ENCODE measurements around the gene KLHL3. TPM values are rescaled to one million over a fixed set of nuclear protein-coding genes. Genes with fewer than 3 reads are reported as not detected.
A peak's percentile ranks its signal among the peaks of the same experiment; 100 is the strongest.
"Not testable (repeated sequence)": the region's sequence is repeated elsewhere in the genome, so short reads cannot be mapped to it uniquely, and the experiment has no call there.

The KLHL3 gene
- total RNA-seq, 1 donor from 2014 or later, result 5.3 TPM

- peak; percentile 89 for DNase-seq (ENCODE audit: low read depth)
These were observed 68.5 kb downstream of the KLHL3 start for GRCh38 chr5:137667341-137667740.

GRCh38 chr5:137666901-137667300, 69.0 kb downstream of the KLHL3 start:
- DNase-seq (ENCODE audit: low read depth), result peak; percentile 13

GRCh38 chr5:137666461-137666850, 69.4 kb downstream of the KLHL3 start:
- DNase-seq (ENCODE audit: low read depth), result peak; percentile 70

- no peak for DNase-seq (ENCODE audit: low read depth)
These were observed 70.0 kb downstream of the KLHL3 start for GRCh38 chr5:137665678-137666460.

- peak; percentile 82 for DNase-seq (ENCODE audit: low read depth)
These were observed 75.5 kb downstream of the KLHL3 start for GRCh38 chr5:137660349-137660817.

- no peak for DNase-seq (ENCODE audit: low read depth)
These were observed 76.7 kb downstream of the KLHL3 start for GRCh38 chr5:137659209-137659608.

- no peak for DNase-seq (ENCODE audit: low read depth)
These were observed 77.6 kb downstream of the KLHL3 start for GRCh38 chr5:137658324-137658723.

- DNase-seq (ENCODE audit: low read depth), result no peak
These were observed 78.8 kb downstream of the KLHL3 start for GRCh38 chr5:137657073-137657472.

- DNase-seq (ENCODE audit: low read depth), result no peak
These were observed 79.3 kb downstream of the KLHL3 start for GRCh38 chr5:137656558-137656957.

GRCh38 chr5:137651022-137651421, 84.9 kb downstream of the KLHL3 start:
- no peak for DNase-seq (ENCODE audit: low read depth)

- peak; percentile 15 for DNase-seq (ENCODE audit: low read depth)
These were observed 86.5 kb downstream of the KLHL3 start for GRCh38 chr5:137649228-137649935.

GRCh38 chr5:137648361-137648760, 87.5 kb downstream of the KLHL3 start:
- DNase-seq (ENCODE audit: low read depth), result no peak

- DNase-seq (ENCODE audit: low read depth), result no peak
These were observed 88.5 kb downstream of the KLHL3 start for GRCh38 chr5:137647401-137647800.

GRCh38 chr5:137646761-137647160, 89.1 kb downstream of the KLHL3 start:
- DNase-seq (ENCODE audit: low read depth), result no peak

- not testable (repeated sequence) for DNase-seq (ENCODE audit: low read depth)
These were observed 92.8 kb downstream of the KLHL3 start for GRCh38 chr5:137643081-137643480.

- DNase-seq (ENCODE audit: low read depth), result no peak
These were observed 93.8 kb downstream of the KLHL3 start for GRCh38 chr5:137642091-137642490.

- peak; percentile 59 for DNase-seq (ENCODE audit: low read depth)
These were observed 94.7 kb downstream of the KLHL3 start for GRCh38 chr5:137641148-137641547.

- DNase-seq (ENCODE audit: low read depth), result no peak
These were observed 96.2 kb downstream of the KLHL3 start for GRCh38 chr5:137639645-137640044.

GRCh38 chr5:137638841-137639240, 97.0 kb downstream of the KLHL3 start:
- DNase-seq (ENCODE audit: low read depth), result no peak

GRCh38 chr5:137636830-137637714, 98.8 kb downstream of the KLHL3 start:
- DNase-seq (ENCODE audit: low read depth), result peak; percentile 63

GRCh38 chr5:137636099-137636498, 99.8 kb downstream of the KLHL3 start:
- peak; percentile 84 for DNase-seq (ENCODE audit: low read depth)

- peak; percentile 19 for DNase-seq (ENCODE audit: low read depth)
These were observed 100.4 kb downstream of the KLHL3 start for GRCh38 chr5:137635521-137635921.
